A549 (cell line): ENCODE data around the gene PRDX2. TPM values are rescaled to one million over a fixed set of nuclear protein-coding genes. Genes with fewer than 3 reads are reported as not detected.

Experiments used
- ATAC-seq, 2 experiments: fragments of 200-7000 bp in 1 of 2; fragments of >200 bp in 1 of 2; cut with Nextera tagmentation in 1 of 2; cut with Tn5 transposase in 1 of 2; 3 replicates each; pipeline versions ENCODE4 v1.8.0 to v1.9.1; 2018 to 2020; ENCODE audit warnings: mild to moderate bottlenecking in 1 of 2, moderate library complexity in 1 of 2
- CTCF ChIA-PET: fragments of 300-600 bp; sonication (Branson Sonifier 250); formaldehyde crosslinking; extraction: SDS; loops from one replicate; lab custom pipeline; 2021; ENCODE audit warnings: antibody characterized with exemption, inconsistent platforms; lab: Yijun Ruan, JAX
- POLR2A ChIA-PET: fragments of 350-600 bp; formaldehyde crosslinking; extraction: SDS; loops from one replicate; lab custom pipeline; 2021; ENCODE audit warnings: antibody characterized with exemption, inconsistent platforms; lab: Yijun Ruan, JAX
- DNase-seq, 2 experiments: peaks; one replicate each; pipeline versions ENCODE4 v3.0.0 to v3.0.0-alpha.2; 2011 to 2016; ENCODE audit warnings: low read depth in 1 of 2, low spot score in 1 of 2
- FAIRE-seq: peaks from 2 replicates; lab custom pipeline; 2011; peaks lifted over from hg19 to GRCh38; lab: Jason Lieb, UNC
- H3K27ac ChIP-seq, 2 experiments: fragments of >200 bp; sonication (Bioruptor Twin); formaldehyde crosslinking; 3 replicates each; pipeline ENCODE4 v1.5.1; 2016 to 2017
- H3K4me1 ChIP-seq: fragments of >200 bp; sonication (Bioruptor Twin); formaldehyde crosslinking; 3 replicates; pipeline ENCODE4 v1.6.1; 2016
- H3K4me2 ChIP-seq: fragments of >200 bp; sonication (Bioruptor Twin); formaldehyde crosslinking; 3 replicates; pipeline ENCODE4 v1.6.1; 2016
- H3K4me3 ChIP-seq: fragments of >200 bp; sonication (Bioruptor Twin); formaldehyde crosslinking; 3 replicates; pipeline ENCODE4 v1.5.1; 2016
- H3K9me3 ChIP-seq: fragments of >200 bp; sonication (Bioruptor Twin); formaldehyde crosslinking; 3 replicates; pipeline ENCODE4 v1.6.1; 2016
- BHLHE40 ChIP-seq: IDR thresholded peaks from 2 replicates; pipeline ENCODE4 v1.6.1; 2012; ENCODE audit warnings: low read depth, low read length, inconsistent platforms
- CBX2 ChIP-seq: fragments of 200-600 bp; sonication (generic); IDR thresholded peaks from 2 replicates; pipeline ENCODE4 v1.6.1; 2016; ENCODE audit warnings: low read depth, mild to moderate bottlenecking, borderline replicate concordance
- CHD2 ChIP-seq: fragments of 150-350 bp; IDR thresholded peaks from 2 replicates; pipeline ENCODE4 v1.6.1; 2014; ENCODE audit warnings: low read length; ENCODE audit not compliant: partially characterized antibody
- EHF ChIP-seq: fragments of 250-450 bp; sonication (Bioruptor Pico); IDR thresholded peaks from 2 replicates; pipeline ENCODE4 v1.5.0; 2020; ENCODE audit warnings: mild to moderate bottlenecking
- EP300 ChIP-seq, 2 experiments: fragments of >200 bp; sonication (Bioruptor Twin); formaldehyde crosslinking; IDR thresholded peaks; 2 replicates in 1 of 2; 3 replicates in 1 of 2; pipeline ENCODE4 v1.6.1; 2016 to 2017
- ESRRA ChIP-seq: fragments of 150-350 bp; IDR thresholded peaks from 2 replicates; pipeline ENCODE4 v1.6.1; 2014; ENCODE audit warnings: mild to moderate bottlenecking, low read length, borderline replicate concordance
- FOXS1 ChIP-seq: fragments of 250-450 bp; sonication (Bioruptor Pico); IDR thresholded peaks from 2 replicates; pipeline ENCODE4 v1.5.0; 2020; ENCODE audit warnings: mild to moderate bottlenecking, moderate library complexity
- GATA3 ChIP-seq: IDR thresholded peaks from 2 replicates; pipeline ENCODE4 v1.6.1; 2012; ENCODE audit warnings: borderline replicate concordance
- HOXB13 ChIP-seq: fragments of 250-450 bp; sonication (Bioruptor Pico); IDR thresholded peaks from 2 replicates; pipeline ENCODE4 v1.5.0; 2020; ENCODE audit warnings: low read depth, mild to moderate bottlenecking, moderate library complexity
- JUN ChIP-seq, 2 experiments: fragments of >200 bp; sonication (Bioruptor Twin); formaldehyde crosslinking; IDR thresholded peaks; 2 replicates in 1 of 2; 3 replicates in 1 of 2; pipeline ENCODE4 v1.6.1; 2016 to 2017
- KDM5A ChIP-seq: fragments of 200-600 bp; sonication (generic); IDR thresholded peaks from 2 replicates; pipeline ENCODE4 v1.6.1; 2016; ENCODE audit warnings: antibody characterized with exemption, mild to moderate bottlenecking
- MAX ChIP-seq: IDR thresholded peaks from 2 replicates; pipeline ENCODE4 v1.6.1; 2012
- NFE2L2 ChIP-seq: fragments of 150-350 bp; conservative IDR thresholded peaks from 2 replicates; pipeline ENCODE4 v1.6.1; 2014; ENCODE audit warnings: low read length
- PBX3 ChIP-seq: IDR thresholded peaks from 2 replicates; pipeline ENCODE4 v1.6.1; 2012
- POLR2AphosphoS2 ChIP-seq: conservative IDR thresholded peaks from 2 replicates; pipeline ENCODE4 v1.6.1; 2012; ENCODE audit warnings: low read length, improper control_type of control experiment, inconsistent platforms
- RCOR1 ChIP-seq: fragments of 150-350 bp; IDR thresholded peaks from 2 replicates; pipeline ENCODE4 v1.6.1; 2014; ENCODE audit warnings: antibody characterized with exemption, low read length, low read depth
- RNF2 ChIP-seq: fragments of 200-600 bp; sonication (generic); IDR thresholded peaks from 2 replicates; pipeline ENCODE4 v1.6.1; 2016; ENCODE audit warnings: low read depth, mild to moderate bottlenecking, antibody characterized with exemption, moderate library complexity, borderline replicate concordance
- SMC3 ChIP-seq: fragments of >200 bp; sonication (Bioruptor Twin); formaldehyde crosslinking; IDR thresholded peaks from 3 replicates; pipeline ENCODE4 v1.6.1; 2018; ENCODE audit warnings: inconsistent platforms
- TFCP2L1 ChIP-seq: fragments of 250-450 bp; sonication (Bioruptor Pico); IDR thresholded peaks from 2 replicates; pipeline ENCODE4 v1.5.0; 2021; ENCODE audit warnings: mild to moderate bottlenecking
- ZNF302 ChIP-seq: fragments of 250-450 bp; sonication (Bioruptor Pico); IDR thresholded peaks from 2 replicates; pipeline ENCODE4 v1.9.0; 2021; ENCODE audit warnings: inconsistent platforms, mild to moderate bottlenecking, moderate library complexity
- ZSCAN20 ChIP-seq: fragments of 250-450 bp; sonication (Bioruptor Pico); IDR thresholded peaks from 2 replicates; pipeline ENCODE4 v1.8.0; 2022; ENCODE audit warnings: mild to moderate bottlenecking, moderate library complexity
- WGBS: methylation state at CpG from one replicate; pipeline ENCODE4 v1.1.6; 2017; ENCODE audit errors: missing lambda C conversion rate; 5-methylcytosine and 5-hydroxymethylcytosine counted together
- polyA plus RNA-seq, 4 experiments: library from polyadenylated mRNA; depleted of rRNA in 3 of 4; stranded (reverse); fragments of >200 nt; fragmentation: RNase III in 1 of 4; extraction: RNeasy Plus Mini Kit Qiagen cat#74134 plus additional on column Dnase treatment in 1 of 4; gene quantifications; 2 replicates in 3 of 4; 3 replicates in 1 of 4; pipeline ENCODE4 v1.2.3, GENCODE V29; 2011 to 2017
- TF ChIP-seq, protein P1 (sequence below): fragments of 250-450 bp; sonication (Bioruptor Pico); IDR thresholded peaks from 2 replicates; pipeline ENCODE4 v1.5.0; 2020; ENCODE audit warnings: low read depth, mild to moderate bottlenecking, moderate library complexity
- TF ChIP-seq, protein P2 (sequence below): fragments of 250-450 bp; sonication (Bioruptor Pico); IDR thresholded peaks from 2 replicates; pipeline ENCODE4 v1.5.0; 2021; ENCODE audit warnings: mild to moderate bottlenecking, moderate library complexity, borderline replicate concordance
- TF ChIP-seq, protein P3 (sequence below): fragments of >200 bp; sonication (Bioruptor Twin); formaldehyde crosslinking; IDR thresholded peaks from 3 replicates; pipeline ENCODE4 v1.5.1; 2016

The PRDX2 gene
- polyA plus RNA-seq, 2 of the 4 experiments (the other 2 are of a cell fraction), result 0.57 to 0.84 TPM

DNA sequence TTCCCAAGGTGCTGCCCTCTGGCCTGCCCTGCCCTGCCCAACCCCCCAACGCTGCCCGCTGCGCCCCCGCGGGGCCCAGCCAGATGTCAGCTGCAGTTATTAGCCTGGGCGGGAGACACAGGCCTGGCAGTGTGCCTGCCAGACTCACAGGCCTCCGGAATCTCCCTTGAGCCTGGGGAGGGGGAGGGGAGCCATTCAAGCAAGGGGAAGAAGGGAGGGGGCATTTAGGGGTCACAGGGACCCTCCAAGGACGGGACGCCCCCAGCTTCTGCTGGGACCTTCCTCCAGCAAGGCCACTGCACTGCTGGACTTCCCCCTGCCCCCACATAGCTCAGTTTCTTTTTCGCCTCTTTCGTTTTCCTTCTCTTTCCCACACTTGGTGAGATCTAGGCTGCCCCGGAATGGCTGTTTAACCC, 12.9 kb downstream of the PRDX2 start:
- H3K4me1 ChIP-seq, result peaks cover 63% of the 10 kb centered on the region
- ChIA-PET CTCF (interaction anchor here (1.0 to 5.0 kb wide), 5 partner anchors 11 to 31 kb away, joined by 3 to 58 read pairs (median 4); no protein-coding TSS in a partner anchor), POLR2A (interaction anchor here (1.1 to 2.4 kb wide), 2 partner anchors 11 to 23 kb away, joined by 3 to 24 read pairs; no protein-coding TSS in a partner anchor)
- H3K4me3 ChIP-seq, result peak overlapping the region; percentile 92
- FAIRE-seq (no peak), ATAC-seq (no peak), DNase-seq (peak in 1 of 2 experiments; percentile 89)
- no peaks in the 10 kb centered on the region for H3K9me3 ChIP-seq
- 1% methylated on average over 5 of the region's 12 CpGs for WGBS
- peak overlapping the region; percentile 96 to 99 for H3K27ac ChIP-seq
- H3K4me2 ChIP-seq, result peak overlapping the region; percentile 99
- TF ChIP-seq EHF (CRISPR knock-in tag) (no peak), PBX3 (0 out of 2 replicates have a peak, but pooled peaks have one; percentile 46), EP300 (IDR thresholded peaks at IDR 0.05) (peak in 1 of 2 experiments; percentile 72; a peak in 2 of 5 replicates), RNF2 (no peak), SMC3 (peak; percentile 33; the same call in 2 of the 3 replicates), ESRRA (peak; percentile 62; the same call in 1 of the 2 replicates), GATA3 (peak; percentile 72; the same call in 1 of the 2 replicates), JUN (IDR thresholded peaks at IDR 0.05) (peak; percentile 62 to 65; a peak in 3 of 5 replicates), MAX (peak; percentile 63; the same call in 1 of the 2 replicates)
- TF ChIP-seq, protein P1, sequence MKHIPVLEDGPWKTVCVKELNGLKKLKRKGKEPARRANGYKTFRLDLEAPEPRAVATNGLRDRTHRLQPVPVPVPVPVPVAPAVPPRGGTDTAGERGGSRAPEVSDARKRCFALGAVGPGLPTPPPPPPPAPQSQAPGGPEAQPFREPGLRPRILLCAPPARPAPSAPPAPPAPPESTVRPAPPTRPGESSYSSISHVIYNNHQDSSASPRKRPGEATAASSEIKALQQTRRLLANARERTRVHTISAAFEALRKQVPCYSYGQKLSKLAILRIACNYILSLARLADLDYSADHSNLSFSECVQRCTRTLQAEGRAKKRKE (CRISPR knock-in tag), result peak; percentile 82

- POLR2A ChIA-PET, result interaction anchor here (2.4 kb wide), 1 partner anchor 10 kb away, joined by 24 read pairs; no protein-coding TSS in a partner anchor
- ATAC-seq (no peak), FAIRE-seq (no peak), DNase-seq (no peak)
- H3K27ac ChIP-seq, result peak overlapping the region; percentile 96 to 99
- peak overlapping the region; percentile 99 for H3K4me2 ChIP-seq
- TF ChIP-seq KDM5A (no peak), ZSCAN20 (CRISPR knock-in tag) (no peak), TFCP2L1 (no peak), ESRRA (no peak), RCOR1 (no peak), BHLHE40 (no peak), NFE2L2 (no peak), POLR2AphosphoS2 (no peak), JUN (IDR thresholded peaks at IDR 0.05) (no peak), EP300 (IDR thresholded peaks at IDR 0.05) (no peak), CBX2 (no peak), PBX3 (no peak), CHD2 (no peak), FOXS1 (CRISPR knock-in tag) (no peak), HOXB13 (CRISPR knock-in tag) (no peak), ZNF302 (CRISPR knock-in tag) (no peak)
- TF ChIP-seq, protein P2, sequence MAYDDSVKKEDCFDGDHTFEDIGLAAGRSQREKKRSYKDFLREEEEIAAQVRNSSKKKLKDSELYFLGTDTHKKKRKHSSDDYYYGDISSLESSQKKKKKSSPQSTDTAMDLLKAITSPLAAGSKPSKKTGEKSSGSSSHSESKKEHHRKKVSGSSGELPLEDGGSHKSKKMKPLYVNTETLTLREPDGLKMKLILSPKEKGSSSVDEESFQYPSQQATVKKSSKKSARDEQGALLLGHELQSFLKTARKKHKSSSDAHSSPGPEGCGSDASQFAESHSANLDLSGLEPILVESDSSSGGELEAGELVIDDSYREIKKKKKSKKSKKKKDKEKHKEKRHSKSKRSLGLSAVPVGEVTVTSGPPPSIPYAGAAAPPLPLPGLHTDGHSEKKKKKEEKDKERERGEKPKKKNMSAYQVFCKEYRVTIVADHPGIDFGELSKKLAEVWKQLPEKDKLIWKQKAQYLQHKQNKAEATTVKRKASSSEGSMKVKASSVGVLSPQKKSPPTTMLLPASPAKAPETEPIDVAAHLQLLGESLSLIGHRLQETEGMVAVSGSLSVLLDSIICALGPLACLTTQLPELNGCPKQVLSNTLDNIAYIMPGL, result no peak
- TF ChIP-seq, protein P3, sequence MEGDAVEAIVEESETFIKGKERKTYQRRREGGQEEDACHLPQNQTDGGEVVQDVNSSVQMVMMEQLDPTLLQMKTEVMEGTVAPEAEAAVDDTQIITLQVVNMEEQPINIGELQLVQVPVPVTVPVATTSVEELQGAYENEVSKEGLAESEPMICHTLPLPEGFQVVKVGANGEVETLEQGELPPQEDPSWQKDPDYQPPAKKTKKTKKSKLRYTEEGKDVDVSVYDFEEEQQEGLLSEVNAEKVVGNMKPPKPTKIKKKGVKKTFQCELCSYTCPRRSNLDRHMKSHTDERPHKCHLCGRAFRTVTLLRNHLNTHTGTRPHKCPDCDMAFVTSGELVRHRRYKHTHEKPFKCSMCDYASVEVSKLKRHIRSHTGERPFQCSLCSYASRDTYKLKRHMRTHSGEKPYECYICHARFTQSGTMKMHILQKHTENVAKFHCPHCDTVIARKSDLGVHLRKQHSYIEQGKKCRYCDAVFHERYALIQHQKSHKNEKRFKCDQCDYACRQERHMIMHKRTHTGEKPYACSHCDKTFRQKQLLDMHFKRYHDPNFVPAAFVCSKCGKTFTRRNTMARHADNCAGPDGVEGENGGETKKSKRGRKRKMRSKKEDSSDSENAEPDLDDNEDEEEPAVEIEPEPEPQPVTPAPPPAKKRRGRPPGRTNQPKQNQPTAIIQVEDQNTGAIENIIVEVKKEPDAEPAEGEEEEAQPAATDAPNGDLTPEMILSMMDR, result no peak
- H3K4me1 ChIP-seq, result peaks cover 68% of the 10 kb centered on the region
- CTCF ChIA-PET, result interaction anchor here (1.3 to 5.0 kb wide), 6 partner anchors 8 to 30 kb away, joined by 3 to 58 read pairs (median 6); no protein-coding TSS in a partner anchor
- H3K9me3 ChIP-seq, result no peaks in the 10 kb centered on the region
- peak overlapping the region; percentile 92; the same call in 2 of the 3 replicates for H3K4me3 ChIP-seq
- 29% methylated on average over 4 of the region's 4 CpGs for WGBS
Measured at GRCh38 chr19:12788042-12788681, 13.4 kb downstream of the PRDX2 start.
